ENCODE measurements around the gene HIVEP1. TPM values are rescaled to one million over a fixed set of nuclear protein-coding genes. Genes with fewer than 3 reads are reported as not detected.

Gene HIVEP1
- total RNA-seq, 1 donor from 2014 or later, result 48.9 TPM

GRCh38 chr6:12138936-12139335 lies 126.8 kb downstream of the HIVEP1 start:
- Histone ChIP-seq H3K79me2 (ENCODE audit: insufficient read depth, low read length) (no peaks in the 10 kb centered on the region), H4K20me1 (ENCODE audit: insufficient read depth, low read length) (no peaks in the 10 kb centered on the region), H3K4me3 (ENCODE audit: insufficient read depth, low read depth, low read length) (no peak overlapping the region), H2AFZ (ENCODE audit: low read depth, low read length) (no peak overlapping the region), H3K9me3 (ENCODE audit: insufficient read depth, low read depth, low read length) (no peaks in the 10 kb centered on the region), H3K27me3 (ENCODE audit: insufficient read depth, low read length) (no peaks in the 10 kb centered on the region), H3K27ac (ENCODE audit: low read depth, low read length) (no peak overlapping the region), H3K9ac (ENCODE audit: low read length) (no peak overlapping the region), H3K4me2 (ENCODE audit: low read length) (no peak overlapping the region), H3K4me1 (ENCODE audit: insufficient read depth, low read length) (peaks cover 16% of the 10 kb centered on the region), H3K36me3 (ENCODE audit: insufficient read depth, low read length) (peaks cover 3% of the 10 kb centered on the region)
- Mint-ChIP-seq H3K27me3 (ENCODE audit: low read depth, unreplicated experiment) (no peaks in the 10 kb centered on the region), H3K27ac (ENCODE audit: unreplicated experiment) (peak overlapping the region; percentile 23), H3K4me3 (ENCODE audit: unreplicated experiment) (no peak overlapping the region), H3K36me3 (ENCODE audit: low read depth, unreplicated experiment) (peaks cover 44% of the 10 kb centered on the region), H3K9me3 (ENCODE audit: unreplicated experiment) (peaks cover 5% of the 10 kb centered on the region), H3K4me1 (ENCODE audit: low read depth, unreplicated experiment) (peaks cover 17% of the 10 kb centered on the region)
- no peak for TF ChIP-seq CTCF (IDR thresholded peaks at IDR 0.05; ENCODE audit: insufficient read depth, low read depth, low read length)
- no peak for TF ChIP-seq EZH2 (IDR thresholded peaks at IDR 0.05; ENCODE audit: insufficient read depth, low read length)
- DNase-seq (ENCODE audit: low read depth), result no peak
- no peak for FAIRE-seq

GRCh38 chr6:12147557-12148316 lies 135.6 kb downstream of the HIVEP1 start:
- H3K4me2 ChIP-seq (ENCODE audit: low read length), result peak overlapping the region; percentile 68
- FAIRE-seq, result no peak

More at GRCh38 chr6:12147557-12148316, 135.6 kb downstream of the HIVEP1 start:
- peak; percentile 21 for DNase-seq (ENCODE audit: low read depth)
- Mint-ChIP-seq H3K4me3 (ENCODE audit: unreplicated experiment) (no peak overlapping the region), H3K9me3 (ENCODE audit: unreplicated experiment) (no peaks in the 10 kb centered on the region), H3K4me1 (ENCODE audit: low read depth, unreplicated experiment) (peaks cover 27% of the 10 kb centered on the region), H3K36me3 (ENCODE audit: low read depth, unreplicated experiment) (peaks cover 15% of the 10 kb centered on the region), H3K27me3 (ENCODE audit: low read depth, unreplicated experiment) (no peaks in the 10 kb centered on the region), H3K27ac (ENCODE audit: unreplicated experiment) (peak overlapping the region; percentile 49)
- TF ChIP-seq EZH2 (IDR thresholded peaks at IDR 0.05; ENCODE audit: insufficient read depth, low read length), result no peak
- TF ChIP-seq CTCF (IDR thresholded peaks at IDR 0.05; ENCODE audit: insufficient read depth, low read depth, low read length), result peak; percentile 29
- Histone ChIP-seq H3K27ac (ENCODE audit: low read depth, low read length) (peak overlapping the region; percentile 79), H3K4me1 (ENCODE audit: insufficient read depth, low read length) (peaks cover 27% of the 10 kb centered on the region), H3K9me3 (ENCODE audit: insufficient read depth, low read depth, low read length) (no peaks in the 10 kb centered on the region), H3K4me3 (ENCODE audit: insufficient read depth, low read depth, low read length) (no peak overlapping the region), H3K27me3 (ENCODE audit: insufficient read depth, low read length) (no peaks in the 10 kb centered on the region), H2AFZ (ENCODE audit: low read depth, low read length) (no peak overlapping the region), H4K20me1 (ENCODE audit: insufficient read depth, low read length) (no peaks in the 10 kb centered on the region), H3K79me2 (ENCODE audit: insufficient read depth, low read length) (no peaks in the 10 kb centered on the region), H3K36me3 (ENCODE audit: insufficient read depth, low read length) (no peaks in the 10 kb centered on the region), H3K9ac (ENCODE audit: low read length) (peak overlapping the region; percentile 51)
